ENCODE data around the gene APOBEC3B. TPM values are rescaled to one million over a fixed set of nuclear protein-coding genes. Genes with fewer than 3 reads are reported as not detected.

The APOBEC3B gene
- total and polyA plus RNA-seq, 2 of the 8 experiments (the other 6 are each of a cell fraction or from before 2014, with no cell fraction given), result 14.2 to 74.9 TPM

- Histone ChIP-seq H3K4ac (replicated peaks; ENCODE audit: insufficient read length, low read depth, low read length) (no peak overlapping the region), H3K4me3 (ENCODE audit: extremely low read depth in 1 of 4, insufficient read depth in 2 of 4, low read depth in 3 of 4, low read length in 4 of 4) (no peak overlapping the region), H3K4me2 (ENCODE audit: insufficient read depth in 1 of 2, low read depth in 2 of 2, low read length in 2 of 2) (no peak overlapping the region), H3K27ac (ENCODE audit: low read depth, low read length) (no peak overlapping the region), H3K79me2 (ENCODE audit: control insufficient read depth in 1 of 2, insufficient read depth in 2 of 2, low read length in 2 of 2) (no peaks in the 10 kb centered on the region), H2BK120ac (replicated peaks; ENCODE audit: low read depth, low read length) (no peak overlapping the region), H3K56ac (replicated peaks; ENCODE audit: insufficient read length, low read depth, low read length) (no peak overlapping the region), H3K27me3 (replicated peaks in 1 of 4; ENCODE audit: control insufficient read depth in 3 of 4, extremely low read depth in 1 of 4, insufficient read depth in 3 of 4, low read length in 3 of 4) (no peaks in the 10 kb centered on the region; a peak in 1 of 7 replicates), H2BK5ac (ENCODE audit: low read depth, low read length) (no peak overlapping the region), H3K23ac (ENCODE audit: insufficient read length) (no peak overlapping the region), H2AK5ac (ENCODE audit: low read depth, low read length) (no peak overlapping the region), H4K20me1 (replicated peaks in 1 of 2; ENCODE audit: control insufficient read depth in 1 of 2, insufficient read depth in 2 of 2, low read length in 2 of 2) (no peaks in the 10 kb centered on the region), H4K5ac (ENCODE audit: insufficient read length, low read depth, low read length) (no peak overlapping the region), H2BK12ac (ENCODE audit: low read depth, low read length) (no peak overlapping the region), H2AFZ (ENCODE audit: low read length) (no peak overlapping the region), H2BK20ac (ENCODE audit: low read length) (no peak overlapping the region), H4K8ac (ENCODE audit: extremely low read depth, insufficient read depth, low read length) (no peak overlapping the region), H3K14ac (ENCODE audit: insufficient read length) (no peak overlapping the region), H3K18ac (ENCODE audit: extremely low read depth, low read length) (no peak overlapping the region), H3K36me3 (ENCODE audit: control insufficient read depth in 2 of 4, insufficient read depth in 4 of 4, low read length in 3 of 4) (no peaks in the 10 kb centered on the region), H3K4me1 (replicated peaks in 1 of 4; ENCODE audit: control insufficient read depth in 3 of 4, insufficient read depth in 4 of 4, low read length in 3 of 4) (no peaks in the 10 kb centered on the region), H3K79me1 (ENCODE audit: low read depth, low read length) (no peaks in the 10 kb centered on the region), H4K91ac (replicated peaks; ENCODE audit: insufficient read length, low read length) (no peak overlapping the region), H3K9me3 (ENCODE audit: insufficient read depth in 2 of 2, low read depth in 1 of 2, low read length in 1 of 2) (no peaks in the 10 kb centered on the region), H3K9ac (replicated peaks in 1 of 4; ENCODE audit: extremely low read depth in 1 of 4, low read depth in 3 of 4, low read length in 3 of 4) (no peak overlapping the region), H3K23me2 (ENCODE audit: low read depth, low read length) (no peaks in the 10 kb centered on the region), H2BK15ac (ENCODE audit: low read length) (no peak overlapping the region)
- CTCF ChIA-PET (ENCODE audit: partially characterized antibody), result interaction anchor here (1.5 kb wide), 1 partner anchor 179 kb away, joined by 4 read pairs; no protein-coding TSS in a partner anchor
- POLR2A ChIA-PET (ENCODE audit: partially characterized antibody), result interaction anchor here (1.3 kb wide), 1 partner anchor 10 kb away, joined by 3 read pairs; no protein-coding TSS in a partner anchor
- DNase-seq (ENCODE audit: low read depth in 1 of 2, low spot score in 2 of 2), result no peak
- no peak for TF ChIP-seq MAFK (IDR thresholded peaks at IDR 0.05; ENCODE audit: low read depth, low read length)
- TF ChIP-seq CTCF (IDR thresholded peaks at IDR 0.05; ENCODE audit: control extremely low read depth in 1 of 3, insufficient read depth in 1 of 3, low read depth in 1 of 3, low read length in 3 of 3), result no peak
- TF ChIP-seq USF2 (IDR thresholded peaks at IDR 0.05; ENCODE audit: low read length), result no peak
- no peak for TF ChIP-seq JUND (IDR thresholded peaks at IDR 0.05; ENCODE audit: low read length)
- TF ChIP-seq CHD2 (IDR thresholded peaks at IDR 0.05; ENCODE audit: low read length), result no peak
- TF ChIP-seq TCF12 (IDR thresholded peaks at IDR 0.05; ENCODE audit: low read depth, low read length), result no peak
- no peak for TF ChIP-seq TBP (IDR thresholded peaks at IDR 0.05; ENCODE audit: low read depth, low read length)
- no peak for TF ChIP-seq CEBPB (IDR thresholded peaks at IDR 0.05; ENCODE audit: low read depth, low read length)
- no peak for TF ChIP-seq POLR2A (IDR thresholded peaks at IDR 0.05; ENCODE audit: control extremely low read depth in 1 of 2, low read depth in 2 of 2, low read length in 2 of 2)
- 83% methylated on average over 5 of the region's 5 CpGs; no CpG with 5 or more reads in 1 of the 2 experiments for WGBS, 2 experiments (ENCODE audit: extremely low coverage in 1 of 2, insufficient coverage in 1 of 2, insufficient read length in 1 of 2, insufficient replicate concordance in 2 of 2, low coverage in 1 of 2, low lambda C conversion rate in 2 of 2, missing lambda C conversion rate in 1 of 2)
- FAIRE-seq, result no peak
Measured at GRCh38 chr22:38956551-38956950, 25.6 kb upstream of the APOBEC3B start.
